ENCODE data around the gene PCBP3. TPM values are rescaled to one million over a fixed set of nuclear protein-coding genes. Genes with fewer than 3 reads are reported as not detected.
"Not testable (repeated sequence)": the region's sequence is repeated elsewhere in the genome, so short reads cannot be mapped to it uniquely, and the experiment has no call there.

Gene PCBP3
- total and polyA plus RNA-seq, 2 experiments from 2014 or later: 3.4 to 4.3 TPM

GRCh38 chr21:45828580-45829570 lies 185.3 kb downstream of the PCBP3 start:
- no peaks in the 10 kb centered on the region for H3K9me3 ChIP-seq (ENCODE audit: low read depth)
- DNase-seq (ENCODE audit: low read depth in 1 of 2, low spot score in 1 of 2): no peak

DNA sequence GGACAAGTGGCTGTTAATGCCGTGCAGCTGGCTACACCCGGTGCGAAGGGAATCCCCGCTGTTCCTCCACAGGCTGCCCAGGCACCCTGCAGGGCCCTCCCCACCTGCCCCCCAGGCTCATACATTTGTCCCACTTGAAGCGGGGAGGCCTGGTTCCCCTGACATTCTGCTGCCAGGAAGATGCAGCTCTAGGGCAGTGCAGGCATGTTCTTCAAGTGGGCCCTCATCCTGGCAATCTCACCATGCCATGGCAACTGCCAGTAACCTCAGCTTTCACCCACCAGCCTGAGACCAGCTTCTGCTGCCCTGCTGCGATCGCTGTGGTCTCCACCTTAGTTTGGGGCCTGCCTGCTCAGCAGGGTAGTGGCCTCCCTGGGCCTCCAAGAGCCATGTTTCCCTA lies 186.1 kb downstream of the PCBP3 start:
- no peak for DNase-seq (ENCODE audit: low read depth in 1 of 2, low spot score in 1 of 2)
- Histone ChIP-seq H3K27me3 (no peaks in the 10 kb centered on the region), H3K4me1 (ENCODE audit: low read depth) (no peaks in the 10 kb centered on the region), H3K4me3 (no peak overlapping the region), H3K36me3 (no peaks in the 10 kb centered on the region), H3K9me3 (ENCODE audit: low read depth) (no peaks in the 10 kb centered on the region), H3K27ac (no peak overlapping the region)
- TF ChIP-seq, protein P1, sequence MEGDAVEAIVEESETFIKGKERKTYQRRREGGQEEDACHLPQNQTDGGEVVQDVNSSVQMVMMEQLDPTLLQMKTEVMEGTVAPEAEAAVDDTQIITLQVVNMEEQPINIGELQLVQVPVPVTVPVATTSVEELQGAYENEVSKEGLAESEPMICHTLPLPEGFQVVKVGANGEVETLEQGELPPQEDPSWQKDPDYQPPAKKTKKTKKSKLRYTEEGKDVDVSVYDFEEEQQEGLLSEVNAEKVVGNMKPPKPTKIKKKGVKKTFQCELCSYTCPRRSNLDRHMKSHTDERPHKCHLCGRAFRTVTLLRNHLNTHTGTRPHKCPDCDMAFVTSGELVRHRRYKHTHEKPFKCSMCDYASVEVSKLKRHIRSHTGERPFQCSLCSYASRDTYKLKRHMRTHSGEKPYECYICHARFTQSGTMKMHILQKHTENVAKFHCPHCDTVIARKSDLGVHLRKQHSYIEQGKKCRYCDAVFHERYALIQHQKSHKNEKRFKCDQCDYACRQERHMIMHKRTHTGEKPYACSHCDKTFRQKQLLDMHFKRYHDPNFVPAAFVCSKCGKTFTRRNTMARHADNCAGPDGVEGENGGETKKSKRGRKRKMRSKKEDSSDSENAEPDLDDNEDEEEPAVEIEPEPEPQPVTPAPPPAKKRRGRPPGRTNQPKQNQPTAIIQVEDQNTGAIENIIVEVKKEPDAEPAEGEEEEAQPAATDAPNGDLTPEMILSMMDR (IDR thresholded peaks at IDR 0.05; ENCODE audit: low read depth, low read length): no peak

More at GRCh38 chr21:45828580-45829570, 185.3 kb downstream of the PCBP3 start:
- TF ChIP-seq, protein P1 (IDR thresholded peaks at IDR 0.05; ENCODE audit: low read depth, low read length): no peak
- no peak overlapping the region for H3K27ac ChIP-seq
- no peak overlapping the region for H3K4me3 ChIP-seq
- no peaks in the 10 kb centered on the region for H3K36me3 ChIP-seq
- no peaks in the 10 kb centered on the region for H3K4me1 ChIP-seq (ENCODE audit: low read depth)
- H3K27me3 ChIP-seq: no peaks in the 10 kb centered on the region

DNA sequence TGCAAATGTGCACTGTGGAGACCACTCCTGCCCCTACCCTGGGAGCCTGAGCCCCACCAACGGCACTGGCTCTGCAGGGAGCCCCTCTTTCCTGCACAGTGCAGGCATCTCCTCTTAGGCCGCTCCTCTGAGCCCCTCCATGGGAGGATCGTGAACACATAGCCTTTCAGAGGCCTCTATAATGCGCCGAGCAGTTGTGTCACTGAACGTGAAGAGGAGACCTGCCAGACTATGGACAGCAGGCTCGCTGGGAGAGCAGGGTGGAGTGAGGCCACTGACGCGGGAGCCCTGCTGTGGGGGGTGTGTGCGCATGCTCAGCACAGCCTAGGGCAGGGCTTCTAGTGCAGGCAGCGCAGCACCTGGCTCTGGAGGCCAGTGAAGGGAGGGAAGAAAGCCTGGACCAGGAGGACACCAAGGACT lies 186.7 kb downstream of the PCBP3 start:
- no peak for DNase-seq (ENCODE audit: low read depth in 1 of 2, low spot score in 1 of 2)
- no peaks in the 10 kb centered on the region for H3K27me3 ChIP-seq
- TF ChIP-seq, protein P1 (IDR thresholded peaks at IDR 0.05; ENCODE audit: low read depth, low read length): no peak
- no peaks in the 10 kb centered on the region for H3K9me3 ChIP-seq (ENCODE audit: low read depth)
- no peaks in the 10 kb centered on the region for H3K4me1 ChIP-seq (ENCODE audit: low read depth)
- H3K36me3 ChIP-seq: no peaks in the 10 kb centered on the region
- no peak overlapping the region for H3K4me3 ChIP-seq
- no peak overlapping the region for H3K27ac ChIP-seq

GRCh38 chr21:45830720-45831366 lies 187.3 kb downstream of the PCBP3 start:
- DNase-seq (ENCODE audit: low read depth in 1 of 2, low spot score in 1 of 2): no peak
- Histone ChIP-seq H3K9me3 (ENCODE audit: low read depth) (no peaks in the 10 kb centered on the region), H3K27ac (no peak overlapping the region)

GRCh38 chr21:45831991-45832740 lies 188.6 kb downstream of the PCBP3 start:
- no peaks in the 10 kb centered on the region for H3K9me3 ChIP-seq (ENCODE audit: low read depth)
- DNase-seq (ENCODE audit: low read depth in 1 of 2, low spot score in 1 of 2): peak in 1 of 2 donors; percentile 79
- H3K4me3 ChIP-seq: no peak overlapping the region
- no peaks in the 10 kb centered on the region for H3K27me3 ChIP-seq
- H3K4me1 ChIP-seq (ENCODE audit: low read depth): no peaks in the 10 kb centered on the region
- no peaks in the 10 kb centered on the region for H3K36me3 ChIP-seq
- TF ChIP-seq, protein P1 (IDR thresholded peaks at IDR 0.05; ENCODE audit: low read depth, low read length): no peak
- H3K27ac ChIP-seq: no peak overlapping the region

More at GRCh38 chr21:45830720-45831366, 187.3 kb downstream of the PCBP3 start:
- Histone ChIP-seq H3K36me3 (no peaks in the 10 kb centered on the region), H3K4me1 (ENCODE audit: low read depth) (no peaks in the 10 kb centered on the region), H3K27me3 (no peaks in the 10 kb centered on the region), H3K4me3 (no peak overlapping the region)
- TF ChIP-seq, protein P1 (IDR thresholded peaks at IDR 0.05; ENCODE audit: low read depth, low read length): no peak

DNA sequence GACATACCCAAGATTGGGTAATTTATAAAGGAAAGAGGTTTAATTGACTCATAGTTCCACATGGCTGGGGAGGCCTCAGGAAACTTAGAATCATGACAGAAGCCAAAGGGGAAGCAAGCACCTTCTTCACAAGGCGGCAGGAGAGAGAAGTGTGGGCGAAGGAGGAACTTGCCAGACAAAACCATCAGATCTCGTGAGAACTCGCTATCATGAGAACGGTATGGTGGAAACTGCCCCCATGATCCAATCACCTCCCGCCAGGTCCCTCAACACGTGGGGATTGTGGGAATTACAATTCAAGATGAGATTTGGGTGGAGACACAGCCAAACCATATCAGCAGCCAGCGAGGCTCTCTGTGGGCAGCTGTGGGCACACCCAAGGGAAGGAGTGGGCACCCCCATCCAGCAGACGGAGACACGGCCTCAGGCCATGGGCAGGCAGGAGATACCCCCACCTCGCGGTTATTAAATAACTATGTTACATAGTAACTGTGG lies 189.3 kb downstream of the PCBP3 start:
- not testable (repeated sequence) for H3K4me1 ChIP-seq (ENCODE audit: low read depth); H3K27ac ChIP-seq; H3K9me3 ChIP-seq (ENCODE audit: low read depth); H3K4me3 ChIP-seq; H3K36me3 ChIP-seq; H3K27me3 ChIP-seq; DNase-seq (ENCODE audit: low read depth in 1 of 2, low spot score in 1 of 2)
